Left lung (tissue), 10 donors: Measurements from ENCODE around the gene FMNL2. TPM values are rescaled to one million over a fixed set of nuclear protein-coding genes. Genes with fewer than 3 reads are reported as not detected.

Experiments
- ATAC-seq: fragments of 200-7000 bp; cut with Tn5 transposase; one replicate; pipeline ENCODE4 v1.9.1; 2020; ENCODE audit warnings: moderate library complexity
- DNase-seq, 4 donors: peaks; one replicate each; pipeline ENCODE4 v3.0.0-alpha.2; 2013 to 2020
- H3K27ac ChIP-seq, 2 donors: fragments of 200-600 bp; sonication (generic) in 1 of 2; one replicate each; pipeline versions ENCODE4 v1.5.0 to v1.8.0; 2020 to 2021
- H3K27me3 ChIP-seq, 2 donors: fragments of 200-600 bp; sonication (generic) in 1 of 2; one replicate each; pipeline versions ENCODE4 v1.5.0 to v1.8.0; 2020 to 2021
- H3K36me3 ChIP-seq, 2 donors: fragments of 200-600 bp; sonication (generic) in 1 of 2; one replicate each; pipeline versions ENCODE4 v1.5.0 to v1.8.0; 2020 to 2021
- H3K4me1 ChIP-seq, 2 donors: fragments of 200-600 bp; one replicate each; pipeline ENCODE4 v1.8.0; 2021
- H3K4me3 ChIP-seq, 2 donors: fragments of 200-600 bp; sonication (generic) in 1 of 2; one replicate each; pipeline versions ENCODE4 v1.5.0 to v1.8.0; 2020 to 2021; ENCODE audit warnings: mild to moderate bottlenecking in 1 of 2
- H3K9me3 ChIP-seq, 2 donors: fragments of 200-600 bp; sonication (generic) in 1 of 2; one replicate each; pipeline versions ENCODE4 v1.5.0 to v1.8.0; 2020 to 2021
- CTCF ChIP-seq, 2 donors: fragments of 200-600 bp; sonication (generic) in 1 of 2; IDR thresholded peaks; one replicate each; pipeline versions ENCODE4 v1.5.0 to v1.8.0; 2021; ENCODE audit warnings: antibody characterized with exemption in 2 of 2
- intact Hi-C, 2 donors: fragments of 100-400 bp; cut with DNase I; formaldehyde crosslinking; loops; one replicate each; pipeline versions ENCODE4 v1.11.2 to v1.14.2; 2022
- polyA plus RNA-seq, 6 donors: library from polyadenylated mRNA; unstranded; fragments of 120-200 nt; gene quantifications; one replicate each; pipeline ENCODE4 v1.2.1, GENCODE V29; 2013; ENCODE audit not compliant: insufficient read length in 6 of 6
- total RNA-seq, 2 donors: library from RNA; stranded (reverse); fragmentation: NEBNext Ultra II Directional; extraction: Animal tissue kit (Norgen Biotek cat#: 25700); gene quantifications; one replicate each; pipeline ENCODE4 v1.2.1, GENCODE V29; 2021
- donor health status: DM: no; HTN: yes; CAD: no.
- donor health status: DM: no; HTN: no; CAD: no.

The FMNL2 gene
- total and polyA plus RNA-seq, 8 donors = 36.3 to 90.0 (median 77.7) TPM

GRCh38 chr2:152549423-152549822 is 214.4 kb downstream of the FMNL2 start:
- Histone ChIP-seq H3K27ac (no peak overlapping the region), H3K9me3 (no peaks in the 10 kb centered on the region), H3K4me3 (no peak overlapping the region), H3K27me3 (no peaks in the 10 kb centered on the region), H3K36me3 (peaks cover 0 to 5% of the 10 kb centered on the region in 2 donors), H3K4me1 (peaks cover 0 to 6% of the 10 kb centered on the region in 2 donors)
- TF ChIP-seq CTCF (IDR thresholded peaks at IDR 0.05) = no peak
- intact Hi-C loops = no loop called here
- ATAC-seq (no peak), DNase-seq (no peak)

GRCh38 chr2:152550386-152550785 is 215.4 kb downstream of the FMNL2 start:
- no peak for TF ChIP-seq CTCF (IDR thresholded peaks at IDR 0.05)
- no peak for ATAC-seq
- intact Hi-C loops = no loop called here

DNA sequence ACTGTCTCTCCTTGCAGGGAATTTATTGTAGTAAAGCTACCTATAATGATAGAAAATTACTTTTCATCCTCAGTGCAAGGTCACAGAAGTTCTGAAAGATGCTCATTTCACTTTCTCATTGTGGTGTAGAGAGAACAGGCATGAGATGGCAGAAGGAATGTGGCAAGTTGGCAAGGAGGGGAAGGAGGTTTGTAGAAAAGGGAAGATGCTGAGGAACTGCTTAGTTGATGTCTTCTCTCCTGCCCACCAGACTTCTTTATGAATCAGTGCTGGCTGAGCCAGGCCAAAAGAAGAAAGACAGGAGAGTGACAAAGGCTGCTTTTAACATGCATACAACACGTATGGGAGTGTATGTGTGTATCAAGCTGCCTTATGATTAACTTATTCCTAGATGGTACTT is 217.9 kb downstream of the FMNL2 start:
- no peaks in the 10 kb centered on the region for H3K9me3 ChIP-seq
- no peaks in the 10 kb centered on the region for H3K4me1 ChIP-seq
- no peak overlapping the region for H3K27ac ChIP-seq
- no peaks in the 10 kb centered on the region for H3K27me3 ChIP-seq
- H3K36me3 ChIP-seq = no peaks in the 10 kb centered on the region
- DNase-seq = no peak
- no peak overlapping the region for H3K4me3 ChIP-seq
- no peak for ATAC-seq
- no peak for TF ChIP-seq CTCF (IDR thresholded peaks at IDR 0.05)
- intact Hi-C loops = no loop called here

More at GRCh38 chr2:152550386-152550785, 215.4 kb downstream of the FMNL2 start:
- Histone ChIP-seq H3K36me3 (peaks cover 0 to 5% of the 10 kb centered on the region in 2 donors), H3K4me3 (no peak overlapping the region), H3K9me3 (no peaks in the 10 kb centered on the region), H3K27me3 (no peaks in the 10 kb centered on the region), H3K27ac (no peak overlapping the region), H3K4me1 (no peaks in the 10 kb centered on the region)
- DNase-seq = no peak

DNA sequence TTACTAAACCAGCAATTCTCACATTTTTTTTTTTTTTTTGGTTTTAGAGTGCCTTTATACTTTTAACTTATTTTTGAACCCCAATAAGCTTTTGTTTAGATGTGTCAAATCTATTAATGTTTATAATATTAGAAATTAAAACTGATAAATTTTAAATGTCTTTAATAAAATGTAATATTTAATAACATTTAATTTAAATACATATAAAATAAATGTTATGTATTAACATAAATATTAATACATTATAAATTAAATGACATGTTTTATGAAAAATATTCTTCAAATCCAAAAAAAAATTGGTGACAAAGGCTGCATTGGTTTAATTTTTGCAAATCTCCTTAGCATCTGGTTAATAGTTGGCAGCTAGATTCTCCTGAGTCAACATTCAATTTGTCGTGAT is 218.5 kb downstream of the FMNL2 start:
- intact Hi-C loops = no loop called here
- Histone ChIP-seq H3K27me3 (no peaks in the 10 kb centered on the region), H3K4me3 (no peak overlapping the region), H3K27ac (no peak overlapping the region), H3K36me3 (no peaks in the 10 kb centered on the region), H3K4me1 (no peaks in the 10 kb centered on the region), H3K9me3 (no peaks in the 10 kb centered on the region)
- TF ChIP-seq CTCF (IDR thresholded peaks at IDR 0.05) = no peak
- DNase-seq = no peak
- ATAC-seq = no peak

DNA sequence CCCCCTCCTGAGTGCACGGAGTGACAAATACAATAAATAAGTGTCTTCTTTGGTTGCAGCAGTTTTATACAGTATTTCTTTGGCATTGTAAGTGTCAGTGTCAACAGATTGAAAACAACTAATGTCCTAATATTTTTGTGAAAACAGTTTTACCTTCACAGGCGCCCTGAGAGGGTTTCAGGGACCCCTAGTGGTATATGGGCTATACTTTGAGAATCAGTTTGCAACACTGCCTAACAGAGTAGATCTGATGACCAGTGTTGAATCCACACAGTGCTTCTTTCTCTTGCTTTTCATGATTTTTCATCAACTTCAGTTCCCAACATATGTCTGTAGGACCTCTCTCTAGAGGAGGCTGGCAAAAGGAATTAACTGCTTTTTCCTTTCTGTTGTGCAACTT is 220.1 kb downstream of the FMNL2 start:
- DNase-seq = no peak

More for the DNA sequence above, 220.1 kb downstream of the FMNL2 start:
- H3K27me3 ChIP-seq = no peaks in the 10 kb centered on the region
- no peak overlapping the region for H3K4me3 ChIP-seq
- no peak for TF ChIP-seq CTCF (IDR thresholded peaks at IDR 0.05)
- H3K36me3 ChIP-seq = peaks cover 0 to 11% of the 10 kb centered on the region in 2 donors
- no peak overlapping the region for H3K27ac ChIP-seq
- no peak for ATAC-seq
- H3K4me1 ChIP-seq = no peaks in the 10 kb centered on the region
- no peaks in the 10 kb centered on the region for H3K9me3 ChIP-seq
- intact Hi-C loops = no loop called here
